ACC112 (cell line): ENCODE data around the gene RABL3.
"Not testable (repeated sequence)": the region's sequence is repeated elsewhere in the genome, so short reads cannot be mapped to it uniquely, and the experiment has no call there.

Source experiments
- H2AFZ ChIP-seq: fragments of 200-600 bp; sonication (generic); one replicate; pipeline ENCODE4 v1.6.0; 2017; ENCODE audit warnings: antibody characterized with exemption, low read length; ENCODE audit not compliant: unreplicated experiment
- H3K27ac ChIP-seq: fragments of 200-600 bp; sonication (generic); 2 replicates; pipeline ENCODE4 v1.5.1; 2014; ENCODE audit warnings: low read depth, mild to moderate bottlenecking, antibody characterized with exemption, low read length, moderate library complexity
- H3K27me3 ChIP-seq: fragments of 200-600 bp; sonication (generic); 2 replicates; pipeline ENCODE4 v1.6.1; 2014; ENCODE audit warnings: mild to moderate bottlenecking, antibody characterized with exemption, low read length, moderate library complexity, mixed read lengths; ENCODE audit not compliant: insufficient read depth
- H3K36me3 ChIP-seq: fragments of 200-600 bp; sonication (generic); 2 replicates; pipeline ENCODE4 v1.6.1; 2016; ENCODE audit warnings: mild to moderate bottlenecking, antibody characterized with exemption, low read length, moderate library complexity, mixed read lengths; ENCODE audit not compliant: insufficient read depth
- H3K4me1 ChIP-seq: fragments of 200-600 bp; sonication (generic); one replicate; pipeline ENCODE4 v1.6.1; 2016; ENCODE audit warnings: low read length, mixed read lengths; ENCODE audit not compliant: insufficient read depth, unreplicated experiment, control insufficient read depth
- H3K4me3 ChIP-seq: fragments of 200-600 bp; sonication (generic); 2 replicates; pipeline ENCODE4 v1.5.1; 2014; ENCODE audit warnings: mild to moderate bottlenecking, low read depth, low read length
- H3K79me2 ChIP-seq: fragments of 200-600 bp; sonication (generic); one replicate; pipeline ENCODE4 v1.6.0; 2016; ENCODE audit warnings: low read length; ENCODE audit not compliant: control insufficient read depth, unreplicated experiment, insufficient read depth

The RABL3 gene, protein sequence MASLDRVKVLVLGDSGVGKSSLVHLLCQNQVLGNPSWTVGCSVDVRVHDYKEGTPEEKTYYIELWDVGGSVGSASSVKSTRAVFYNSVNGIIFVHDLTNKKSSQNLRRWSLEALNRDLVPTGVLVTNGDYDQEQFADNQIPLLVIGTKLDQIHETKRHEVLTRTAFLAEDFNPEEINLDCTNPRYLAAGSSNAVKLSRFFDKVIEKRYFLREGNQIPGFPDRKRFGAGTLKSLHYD

DNA sequence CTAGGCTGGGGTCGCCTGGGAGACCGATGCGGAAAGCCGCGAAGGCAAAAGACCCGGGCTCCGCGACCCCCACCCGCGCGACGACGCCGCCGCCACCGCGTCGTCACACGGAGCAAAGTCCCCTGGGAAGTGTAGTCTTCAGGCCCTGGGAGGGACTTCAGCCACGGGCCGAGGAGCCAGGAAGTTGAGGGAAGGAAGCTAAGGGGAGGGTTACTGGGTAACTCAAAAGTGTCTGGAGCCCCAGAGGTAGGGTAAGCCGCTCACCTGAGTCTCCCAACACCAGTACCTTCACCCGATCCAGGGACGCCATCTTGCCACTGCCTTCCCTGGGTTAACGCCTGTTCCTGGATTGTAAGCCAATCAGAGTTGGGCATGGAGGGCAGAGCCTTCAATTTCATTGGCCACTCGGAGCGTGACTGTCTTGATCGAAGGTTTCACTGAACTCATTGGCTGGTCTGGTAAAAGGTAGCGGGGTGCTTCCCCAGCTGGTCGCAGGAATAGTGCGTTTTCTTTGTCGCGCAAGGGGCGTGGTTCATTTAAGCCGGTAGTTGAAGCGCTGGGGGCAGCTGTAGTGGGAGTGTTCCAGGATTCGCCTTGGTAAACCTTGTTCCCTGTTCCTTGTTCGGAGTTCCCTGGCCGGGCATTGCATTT, at the start of gene RABL3, which contains the start of gene GTF2E1:
RABL3 (minus strand) TSS at position 319 of the 651 bp plus-strand sequence; CDS start at position 310, 9 bp downstream.
GTF2E1 (plus strand) TSS at position 547 of the 651 bp plus-strand sequence. CDS start 7,809 bp downstream, outside the sequence.
- Histone ChIP-seq H3K27ac (peak within 1 kb of the TSS; percentile 90), H3K27me3 (no peaks in the 10 kb centered on the region), H3K79me2 (peaks cover 42% of the 10 kb centered on the region)

GRCh38 chr3:120791913-120792312, 49.6 kb upstream of the RABL3 start:
- Histone ChIP-seq H2AFZ (no peak overlapping the region), H3K4me1 (peaks cover 9% of the 10 kb centered on the region), H3K79me2 (no peaks in the 10 kb centered on the region), H3K4me3 (no peak overlapping the region), H3K36me3 (no peaks in the 10 kb centered on the region), H3K27ac (no peak overlapping the region), H3K27me3 (no peaks in the 10 kb centered on the region)

More for the DNA sequence above, at the start of gene RABL3, which contains the start of gene GTF2E1:
- Histone ChIP-seq H3K4me1 (peaks cover 5% of the 10 kb centered on the region), H2AFZ (peak within 1 kb of the TSS; percentile 91), H3K36me3 (peaks cover 4% of the 10 kb centered on the region), H3K4me3 (peak within 1 kb of the TSS; percentile 94)

GRCh38 chr3:120791010-120791409, 48.7 kb upstream of the RABL3 start:
- no peaks in the 10 kb centered on the region for H3K36me3 ChIP-seq
- no peak overlapping the region for H2AFZ ChIP-seq
- H3K27me3 ChIP-seq, result no peaks in the 10 kb centered on the region
- no peak overlapping the region for H3K4me3 ChIP-seq
- no peak overlapping the region for H3K27ac ChIP-seq
- no peaks in the 10 kb centered on the region for H3K79me2 ChIP-seq
- peaks cover 9% of the 10 kb centered on the region for H3K4me1 ChIP-seq

DNA sequence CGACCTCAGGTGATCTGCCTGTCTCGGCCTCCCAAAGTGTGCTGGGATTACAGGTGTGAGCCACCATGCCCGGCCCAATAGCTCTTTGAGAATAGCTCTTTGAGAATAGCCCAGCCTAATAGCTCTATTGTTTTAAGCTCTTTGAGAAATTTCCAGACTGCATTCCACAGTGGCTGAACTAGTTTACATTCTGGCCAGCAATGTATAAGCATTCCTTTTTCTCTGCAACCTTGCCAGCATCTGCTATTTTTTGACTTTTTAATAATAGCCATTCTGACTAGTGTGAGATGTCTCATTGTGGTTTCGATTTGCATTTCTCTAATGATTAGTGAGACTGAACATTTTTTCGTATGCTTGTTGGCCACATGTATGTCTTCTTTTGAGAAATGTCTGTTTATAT, 43.5 kb upstream of the RABL3 start:
- not testable (repeated sequence) for H3K4me3 ChIP-seq, H3K36me3 ChIP-seq, H3K4me1 ChIP-seq, H3K79me2 ChIP-seq, H2AFZ ChIP-seq, H3K27ac ChIP-seq, H3K27me3 ChIP-seq

GRCh38 chr3:120780977-120781376, 38.7 kb upstream of the RABL3 start:
- H3K4me1 ChIP-seq, result no peaks in the 10 kb centered on the region
- H3K79me2 ChIP-seq, result no peaks in the 10 kb centered on the region
- H3K36me3 ChIP-seq, result peaks cover 30% of the 10 kb centered on the region
- H3K4me3 ChIP-seq, result no peak overlapping the region
- no peaks in the 10 kb centered on the region for H3K27me3 ChIP-seq
- H3K27ac ChIP-seq, result peak overlapping the region; percentile 56
- H2AFZ ChIP-seq, result no peak overlapping the region

DNA sequence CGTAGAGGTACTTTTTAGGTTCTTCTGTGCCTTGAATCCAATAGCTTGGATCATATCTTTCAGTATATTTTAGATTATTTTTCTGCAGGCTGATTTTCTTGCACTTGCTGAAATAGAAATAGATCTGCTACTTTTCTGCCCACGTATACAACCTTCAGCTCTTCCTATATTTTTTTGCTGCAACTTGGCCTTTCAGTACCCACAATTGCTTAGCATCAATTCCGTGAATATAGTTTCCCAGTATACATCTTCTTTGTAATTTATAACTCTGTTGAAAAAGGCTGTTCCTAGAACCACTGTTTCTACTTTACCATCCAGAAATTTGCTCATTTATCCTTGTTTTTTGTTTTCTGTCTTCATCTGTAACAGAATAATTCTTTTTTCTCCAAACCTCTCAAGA, 36.5 kb upstream of the RABL3 start:
- Histone ChIP-seq H3K4me3 (no peak overlapping the region), H3K79me2 (no peaks in the 10 kb centered on the region), H3K27me3 (no peaks in the 10 kb centered on the region), H3K4me1 (no peaks in the 10 kb centered on the region), H3K36me3 (peaks cover 36% of the 10 kb centered on the region), H2AFZ (no peak overlapping the region), H3K27ac (no peak overlapping the region)

DNA sequence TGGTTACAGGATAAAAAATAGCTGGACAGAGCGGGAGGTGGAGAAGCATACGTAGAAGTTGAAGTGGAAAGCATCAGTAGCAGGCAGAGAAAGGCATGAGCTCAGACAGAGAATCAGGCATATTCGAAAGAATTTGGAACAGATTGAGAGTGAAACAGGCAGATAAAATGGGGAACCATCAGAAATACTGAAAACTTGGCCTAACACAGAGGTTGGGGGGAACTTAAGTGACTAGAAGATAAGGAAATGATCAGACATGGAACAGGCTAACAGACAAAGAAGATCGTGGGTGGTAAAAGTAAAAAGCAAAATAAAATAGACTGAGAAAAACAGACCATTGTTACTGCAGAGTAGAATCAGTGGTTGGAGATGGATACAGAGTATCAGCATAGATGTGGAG, 33.1 kb upstream of the RABL3 start:
- Histone ChIP-seq H3K36me3 (peaks cover 40% of the 10 kb centered on the region), H3K79me2 (peaks cover 3% of the 10 kb centered on the region), H3K27me3 (no peaks in the 10 kb centered on the region)

GRCh38 chr3:120773932-120774331, 31.6 kb upstream of the RABL3 start:
- H3K27me3 ChIP-seq, result no peaks in the 10 kb centered on the region
- peaks cover 39% of the 10 kb centered on the region for H3K36me3 ChIP-seq
- H3K4me3 ChIP-seq, result no peak overlapping the region
- peaks cover 3% of the 10 kb centered on the region for H3K79me2 ChIP-seq
- no peaks in the 10 kb centered on the region for H3K4me1 ChIP-seq
- no peak overlapping the region for H3K27ac ChIP-seq
- H2AFZ ChIP-seq, result no peak overlapping the region

More for the DNA sequence above, 33.1 kb upstream of the RABL3 start:
- H3K4me1 ChIP-seq, result no peaks in the 10 kb centered on the region
- no peak overlapping the region for H3K27ac ChIP-seq
- no peak overlapping the region for H2AFZ ChIP-seq
- no peak overlapping the region for H3K4me3 ChIP-seq

DNA sequence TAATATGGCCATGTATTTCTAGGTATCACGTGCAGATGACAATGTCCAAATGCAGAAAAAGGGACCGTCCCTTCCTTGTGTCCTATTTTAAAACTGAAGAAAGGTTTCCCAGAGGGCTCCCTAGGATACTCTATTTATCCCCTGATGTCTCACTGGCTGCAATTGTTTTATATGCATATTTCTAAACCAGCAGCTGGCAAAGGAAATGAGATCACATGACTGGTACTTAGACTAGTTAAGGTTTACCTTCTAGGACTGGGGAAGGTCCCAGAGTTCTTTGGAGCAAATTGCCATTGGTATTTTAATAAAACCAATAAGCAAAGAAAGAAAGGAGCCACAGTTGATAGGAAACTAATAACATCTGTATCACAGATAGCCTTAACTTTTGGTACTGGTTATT, 29.8 kb upstream of the RABL3 start:
- H3K27me3 ChIP-seq, result no peaks in the 10 kb centered on the region
- H3K27ac ChIP-seq, result no peak overlapping the region
- H2AFZ ChIP-seq, result no peak overlapping the region
- H3K4me1 ChIP-seq, result peaks cover 7% of the 10 kb centered on the region
- no peak overlapping the region for H3K4me3 ChIP-seq
- H3K79me2 ChIP-seq, result peaks cover 10% of the 10 kb centered on the region
- H3K36me3 ChIP-seq, result peaks cover 30% of the 10 kb centered on the region

DNA sequence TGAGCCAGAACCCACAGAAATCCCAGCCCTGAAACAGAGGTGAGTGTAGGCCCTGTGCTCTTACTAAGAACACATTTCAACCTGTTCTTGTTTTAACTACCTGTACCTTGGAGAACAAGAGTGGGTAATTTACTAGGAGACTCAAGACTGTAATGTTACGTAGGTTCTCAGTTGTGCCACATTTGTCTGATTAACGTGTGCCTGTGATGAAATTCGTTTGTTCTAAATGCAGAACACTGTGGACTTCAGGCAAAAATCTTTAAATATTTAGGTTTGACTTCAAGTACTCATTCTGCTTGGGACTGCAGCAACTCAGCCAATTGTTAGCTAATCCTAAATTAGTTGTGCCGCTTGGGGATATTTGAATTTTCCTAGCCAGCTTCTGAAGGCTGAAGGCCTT, 28.6 kb upstream of the RABL3 start:
- H3K4me3 ChIP-seq, result no peak overlapping the region
- H3K27me3 ChIP-seq, result no peaks in the 10 kb centered on the region
- H3K36me3 ChIP-seq, result peaks cover 21% of the 10 kb centered on the region; the same call in 1 of the 2 replicates
- no peak overlapping the region for H2AFZ ChIP-seq
- H3K27ac ChIP-seq, result no peak overlapping the region
- peaks cover 8% of the 10 kb centered on the region for H3K4me1 ChIP-seq
- H3K79me2 ChIP-seq, result peaks cover 13% of the 10 kb centered on the region

GRCh38 chr3:120769436-120769835, 27.1 kb upstream of the RABL3 start:
- peaks cover 13% of the 10 kb centered on the region for H3K79me2 ChIP-seq
- H2AFZ ChIP-seq, result no peak overlapping the region
- H3K4me3 ChIP-seq, result no peak overlapping the region
- H3K27ac ChIP-seq, result no peak overlapping the region
- H3K4me1 ChIP-seq, result peaks cover 8% of the 10 kb centered on the region
- H3K27me3 ChIP-seq, result no peaks in the 10 kb centered on the region
- 0 out of 2 replicates have a peak, but pooled peaks cover 16% of the 10 kb centered on the region for H3K36me3 ChIP-seq
